ENCODE data around the gene GSTM4. TPM values are rescaled to one million over a fixed set of nuclear protein-coding genes. Genes with fewer than 3 reads are reported as not detected.

GSTM4 gene
- total and polyA plus RNA-seq, 10 donors = 14.8 to 53.8 (median 31.2) TPM

- TF ChIP-seq POLR2A (IDR thresholded peaks at IDR 0.05) (no peak), POLR2AphosphoS5 (IDR thresholded peaks at IDR 0.05) (no peak)
- TF ChIP-seq, protein P1, sequence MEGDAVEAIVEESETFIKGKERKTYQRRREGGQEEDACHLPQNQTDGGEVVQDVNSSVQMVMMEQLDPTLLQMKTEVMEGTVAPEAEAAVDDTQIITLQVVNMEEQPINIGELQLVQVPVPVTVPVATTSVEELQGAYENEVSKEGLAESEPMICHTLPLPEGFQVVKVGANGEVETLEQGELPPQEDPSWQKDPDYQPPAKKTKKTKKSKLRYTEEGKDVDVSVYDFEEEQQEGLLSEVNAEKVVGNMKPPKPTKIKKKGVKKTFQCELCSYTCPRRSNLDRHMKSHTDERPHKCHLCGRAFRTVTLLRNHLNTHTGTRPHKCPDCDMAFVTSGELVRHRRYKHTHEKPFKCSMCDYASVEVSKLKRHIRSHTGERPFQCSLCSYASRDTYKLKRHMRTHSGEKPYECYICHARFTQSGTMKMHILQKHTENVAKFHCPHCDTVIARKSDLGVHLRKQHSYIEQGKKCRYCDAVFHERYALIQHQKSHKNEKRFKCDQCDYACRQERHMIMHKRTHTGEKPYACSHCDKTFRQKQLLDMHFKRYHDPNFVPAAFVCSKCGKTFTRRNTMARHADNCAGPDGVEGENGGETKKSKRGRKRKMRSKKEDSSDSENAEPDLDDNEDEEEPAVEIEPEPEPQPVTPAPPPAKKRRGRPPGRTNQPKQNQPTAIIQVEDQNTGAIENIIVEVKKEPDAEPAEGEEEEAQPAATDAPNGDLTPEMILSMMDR (IDR thresholded peaks at IDR 0.05 in 8 of 11, conservative IDR thresholded peaks at IDR 0.05 in 3 of 11) = no peak
- DNase-seq = no peak
- no peaks in the 10 kb centered on the region for H3K27me3 ChIP-seq (replicated peaks in 1 of 7)
- peaks cover 0 to 82% (median 60%) of the 10 kb centered on the region in 6 donors for H3K36me3 ChIP-seq
- H3K9me3 ChIP-seq = no peaks in the 10 kb centered on the region
- intact Hi-C loops (cut with DNase I; ENCODE audit: low total_unique reads) = loop anchor here (5.0 kb wide), 1 partner anchor 81 kb away; the partner anchor contains the start of gene GNAI3
- H3K27ac ChIP-seq = no peak overlapping the region
- no peak overlapping the region for H3K4me3 ChIP-seq
- peaks cover 7 to 40% (median 20%) of the 10 kb centered on the region in 6 donors for H3K4me1 ChIP-seq
- WGBS, 5 donors = 83 to 95% (median 90%) methylated on average over 6 to 23 of the region's 23 CpGs
Measured at GRCh38 chr1:109628540-109629321, 27.2 kb upstream of the GSTM4 start.

DNA sequence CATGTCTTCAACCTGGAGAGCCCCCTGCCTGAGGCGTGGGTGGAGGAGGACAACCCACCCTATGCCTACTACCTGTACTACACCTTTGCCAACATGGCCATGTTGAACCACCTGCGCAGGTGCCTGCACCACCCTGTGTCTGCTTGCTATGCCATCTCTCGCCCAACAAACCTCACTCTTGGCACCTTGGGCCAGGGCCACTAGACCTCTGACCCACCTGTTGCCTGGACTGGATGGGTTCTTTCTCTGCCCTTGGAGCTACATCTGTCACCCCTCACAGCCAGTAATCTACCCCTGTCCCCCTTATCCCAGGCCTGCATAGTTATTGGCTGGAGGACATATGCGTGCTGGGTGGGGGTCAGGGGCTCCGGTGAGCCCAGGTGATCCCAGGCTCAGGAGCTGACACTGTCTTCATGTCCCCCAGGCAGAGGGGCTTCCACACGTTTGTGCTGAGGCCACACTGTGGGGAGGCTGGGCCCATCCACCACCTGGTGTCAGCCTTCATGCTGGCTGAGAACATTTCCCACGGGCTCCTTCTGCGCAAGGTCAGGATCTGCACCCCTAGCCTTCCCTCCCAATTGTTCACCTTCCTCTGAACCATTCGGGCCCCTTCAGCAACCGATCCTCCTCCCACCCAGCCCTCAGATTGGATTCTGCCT is 26.4 kb upstream of the GSTM4 start:
- no peaks in the 10 kb centered on the region for H3K27me3 ChIP-seq (replicated peaks in 1 of 7)
- H3K4me1 ChIP-seq = peaks cover 0 to 39% (median 12%) of the 10 kb centered on the region in 6 donors
- no peak overlapping the region for H3K4me3 ChIP-seq
- peak overlapping the region in 1 of 8 donors; percentile 1 for H3K27ac ChIP-seq
- TF ChIP-seq, protein P1 (IDR thresholded peaks at IDR 0.05 in 8 of 11, conservative IDR thresholded peaks at IDR 0.05 in 3 of 11) = no peak
- TF ChIP-seq POLR2AphosphoS5 (IDR thresholded peaks at IDR 0.05) = no peak
- TF ChIP-seq POLR2A (IDR thresholded peaks at IDR 0.05) = no peak
- 83 to 95% (median 90%) methylated on average over 9 to 10 of the region's 10 CpGs for WGBS, 5 donors
- H3K9me3 ChIP-seq = no peaks in the 10 kb centered on the region
- peaks cover 0 to 82% (median 60%) of the 10 kb centered on the region in 6 donors for H3K36me3 ChIP-seq
- DNase-seq = no peak
- intact Hi-C loops (cut with DNase I; ENCODE audit: low total_unique reads) = loop anchor here (5.0 kb wide), 1 partner anchor 82 kb away; the partner anchor contains the start of gene GNAI3

DNA sequence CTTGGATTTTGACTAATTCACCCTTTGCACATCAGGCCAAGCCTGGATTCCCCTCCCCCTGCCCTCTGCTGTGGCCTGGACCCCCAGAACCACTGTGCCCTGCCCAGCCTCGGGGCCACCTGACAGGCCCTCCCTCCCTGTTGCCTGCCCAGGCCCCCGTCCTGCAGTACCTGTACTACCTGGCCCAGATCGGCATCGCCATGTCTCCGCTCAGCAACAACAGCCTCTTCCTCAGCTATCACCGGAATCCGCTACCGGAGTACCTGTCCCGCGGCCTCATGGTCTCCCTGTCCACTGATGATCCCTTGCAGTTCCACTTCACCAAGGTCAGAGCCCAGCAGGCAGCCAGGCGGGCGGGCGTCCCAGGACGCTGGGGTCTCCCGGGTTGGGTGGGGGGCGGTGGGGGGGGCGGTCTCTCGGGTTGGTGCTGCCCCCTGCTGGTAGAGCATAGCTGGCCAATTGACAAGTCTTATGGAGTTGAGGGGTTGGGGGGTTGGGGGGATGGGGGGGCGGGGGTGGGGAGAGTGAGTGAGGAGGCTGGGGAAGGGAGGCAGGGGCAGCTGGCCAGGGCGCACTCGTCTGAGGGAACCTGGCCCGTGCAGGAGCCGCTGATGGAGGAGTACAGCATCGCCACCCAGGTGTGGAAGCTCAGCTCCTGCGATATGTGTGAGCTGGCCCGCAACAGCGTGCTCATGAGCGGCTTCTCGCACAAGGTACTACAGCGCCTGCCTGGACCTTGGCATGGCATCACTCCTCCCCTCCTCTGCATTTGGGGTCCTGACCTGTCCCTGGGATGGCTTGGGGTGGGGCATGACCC is 25.6 kb upstream of the GSTM4 start:
- no peaks in the 10 kb centered on the region for H3K27me3 ChIP-seq (replicated peaks in 1 of 7)
- H3K4me3 ChIP-seq = no peak overlapping the region
- peaks cover 0 to 39% (median 7%) of the 10 kb centered on the region in 6 donors for H3K4me1 ChIP-seq
- WGBS, 5 donors = 77 to 98% (median 79%) methylated on average over 8 to 30 of the region's 30 CpGs
- H3K36me3 ChIP-seq = peaks cover 0 to 77% (median 60%) of the 10 kb centered on the region in 6 donors
- intact Hi-C loops (cut with DNase I; ENCODE audit: low total_unique reads) = no loop called here
- H3K9me3 ChIP-seq = no peaks in the 10 kb centered on the region
- DNase-seq = no peak
- H3K27ac ChIP-seq = peak overlapping the region in 1 of 8 donors; percentile 67
- TF ChIP-seq, protein P1 (IDR thresholded peaks at IDR 0.05 in 8 of 11, conservative IDR thresholded peaks at IDR 0.05 in 3 of 11) = peak in 5 of 11 experiments; percentile 43 to 56 (median 54)
- TF ChIP-seq POLR2AphosphoS5 (IDR thresholded peaks at IDR 0.05) (peak in 1 of 3 donors; percentile 22), POLR2A (IDR thresholded peaks at IDR 0.05) (no peak)

Data from spleen (tissue), 11 donors.